Stimulated activated naive CD8-positive, alpha-beta T cell treated with anti-CD3 and anti-CD28 coated beads, Interleukin-15, amount 100 ng/mL, for 72 hours (primary cell): Measurements from ENCODE around the gene FASLG.
"Not testable (repeated sequence)": the region's sequence is repeated elsewhere in the genome, so short reads cannot be mapped to it uniquely, and the experiment has no call there.

Experiments
- ATAC-seq: fragments of 150-1000 bp; cut with Tn5 transposase; 2 replicates; pipeline ENCODE4 v1.10.0; 2021; ENCODE audit warnings: mild to moderate bottlenecking, moderate library complexity
- DNase-seq, 2 donors: peaks; one replicate each; pipeline ENCODE4 v3.0.0; 2021 to 2022
- H3K27ac Mint-ChIP-seq, 2 donors: one replicate each; pipeline ENCODE4 v1.8.0; 2022; ENCODE audit warnings: mild to moderate bottlenecking in 2 of 2, mixed read lengths in 2 of 2, moderate library complexity in 2 of 2
- H3K27me3 Mint-ChIP-seq: one replicate; pipeline ENCODE4 v1.8.0; 2022; ENCODE audit warnings: mixed read lengths
- H3K4me1 Mint-ChIP-seq: one replicate; pipeline ENCODE4 v1.8.0; 2022; ENCODE audit warnings: mild to moderate bottlenecking, mixed read lengths
- H3K4me3 Mint-ChIP-seq, 2 donors: one replicate each; pipeline ENCODE4 v1.8.0; 2022; ENCODE audit warnings: mild to moderate bottlenecking in 2 of 2, mixed read lengths in 2 of 2, moderate library complexity in 1 of 2
- H3K9me3 Mint-ChIP-seq, 2 donors: one replicate each; pipeline ENCODE4 v1.8.0; 2022; ENCODE audit warnings: mixed read lengths in 2 of 2

Gene FASLG, protein sequence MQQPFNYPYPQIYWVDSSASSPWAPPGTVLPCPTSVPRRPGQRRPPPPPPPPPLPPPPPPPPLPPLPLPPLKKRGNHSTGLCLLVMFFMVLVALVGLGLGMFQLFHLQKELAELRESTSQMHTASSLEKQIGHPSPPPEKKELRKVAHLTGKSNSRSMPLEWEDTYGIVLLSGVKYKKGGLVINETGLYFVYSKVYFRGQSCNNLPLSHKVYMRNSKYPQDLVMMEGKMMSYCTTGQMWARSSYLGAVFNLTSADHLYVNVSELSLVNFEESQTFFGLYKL

DNA sequence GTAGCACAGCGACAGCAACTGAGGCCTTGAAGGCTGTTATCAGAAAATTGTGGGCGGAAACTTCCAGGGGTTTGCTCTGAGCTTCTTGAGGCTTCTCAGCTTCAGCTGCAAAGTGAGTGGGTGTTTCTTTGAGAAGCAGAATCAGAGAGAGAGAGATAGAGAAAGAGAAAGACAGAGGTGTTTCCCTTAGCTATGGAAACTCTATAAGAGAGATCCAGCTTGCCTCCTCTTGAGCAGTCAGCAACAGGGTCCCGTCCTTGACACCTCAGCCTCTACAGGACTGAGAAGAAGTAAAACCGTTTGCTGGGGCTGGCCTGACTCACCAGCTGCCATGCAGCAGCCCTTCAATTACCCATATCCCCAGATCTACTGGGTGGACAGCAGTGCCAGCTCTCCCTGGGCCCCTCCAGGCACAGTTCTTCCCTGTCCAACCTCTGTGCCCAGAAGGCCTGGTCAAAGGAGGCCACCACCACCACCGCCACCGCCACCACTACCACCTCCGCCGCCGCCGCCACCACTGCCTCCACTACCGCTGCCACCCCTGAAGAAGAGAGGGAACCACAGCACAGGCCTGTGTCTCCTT lies at the start of gene FASLG:
FASLG (plus strand) TSS at position 233 of the 583 bp plus-strand sequence; CDS start at position 332, 99 bp downstream.
- H3K27me3 Mint-ChIP-seq, result peaks cover 40% of the 10 kb centered on the region
- peak; percentile 68 for ATAC-seq
- DNase-seq, result peak; percentile 48 to 68

GRCh38 chr1:172609528-172609927 lies 49.4 kb upstream of the FASLG start:
- no peak overlapping the region for H3K27ac Mint-ChIP-seq
- no peak overlapping the region for H3K4me3 Mint-ChIP-seq
- H3K9me3 Mint-ChIP-seq, result no peaks in the 10 kb centered on the region
- ATAC-seq (peak; percentile 69), DNase-seq (no peak)
- no peaks in the 10 kb centered on the region for H3K4me1 Mint-ChIP-seq
- H3K27me3 Mint-ChIP-seq, result no peaks in the 10 kb centered on the region

More for the DNA sequence above, at the start of gene FASLG:
- peak within 1 kb of the TSS; percentile 76 for H3K4me3 Mint-ChIP-seq
- H3K4me1 Mint-ChIP-seq, result peaks cover 82% of the 10 kb centered on the region
- peak within 1 kb of the TSS; percentile 82 to 97 for H3K27ac Mint-ChIP-seq
- no peaks in the 10 kb centered on the region for H3K9me3 Mint-ChIP-seq

- Mint-ChIP-seq H3K4me3 (no peak overlapping the region), H3K27ac (no peak overlapping the region), H3K27me3 (peaks cover 20% of the 10 kb centered on the region), H3K4me1 (no peaks in the 10 kb centered on the region), H3K9me3 (peaks cover 14 to 23% of the 10 kb centered on the region in 2 donors)
- ATAC-seq (no peak), DNase-seq (no peak)
These were observed 46.4 kb upstream of the FASLG start for GRCh38 chr1:172612478-172612877.

DNA sequence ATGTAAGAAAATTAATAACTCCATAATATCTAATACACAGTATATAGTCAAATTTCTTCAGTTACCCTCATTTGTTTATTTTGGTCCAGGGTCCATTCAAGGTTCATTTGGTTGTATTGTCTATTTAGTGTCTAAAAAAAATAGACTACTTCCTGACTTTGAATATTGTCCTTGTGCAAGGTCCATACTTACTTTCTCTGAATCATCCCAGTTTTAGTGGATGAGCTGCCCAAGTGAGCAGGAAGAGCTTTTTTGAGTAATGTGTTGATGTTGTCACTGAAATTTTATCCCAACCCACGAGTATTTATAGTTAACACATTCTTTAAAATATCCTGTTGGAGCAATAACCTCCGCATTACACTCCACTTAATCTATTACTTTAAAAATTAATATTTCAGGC lies 45.6 kb upstream of the FASLG start:
- Mint-ChIP-seq H3K27ac (no peak overlapping the region), H3K9me3 (peaks cover 18 to 26% of the 10 kb centered on the region in 2 donors), H3K4me1 (no peaks in the 10 kb centered on the region), H3K27me3 (peaks cover 20% of the 10 kb centered on the region), H3K4me3 (no peak overlapping the region)
- no peak for DNase-seq
- ATAC-seq, result no peak

GRCh38 chr1:172616195-172616594 lies 42.7 kb upstream of the FASLG start:
- Mint-ChIP-seq H3K4me3 (no peak overlapping the region), H3K4me1 (no peaks in the 10 kb centered on the region), H3K27ac (no peak overlapping the region), H3K9me3 (peaks cover 28 to 39% of the 10 kb centered on the region in 2 donors), H3K27me3 (peaks cover 20% of the 10 kb centered on the region)
- no peak for DNase-seq
- ATAC-seq, result no peak

DNA sequence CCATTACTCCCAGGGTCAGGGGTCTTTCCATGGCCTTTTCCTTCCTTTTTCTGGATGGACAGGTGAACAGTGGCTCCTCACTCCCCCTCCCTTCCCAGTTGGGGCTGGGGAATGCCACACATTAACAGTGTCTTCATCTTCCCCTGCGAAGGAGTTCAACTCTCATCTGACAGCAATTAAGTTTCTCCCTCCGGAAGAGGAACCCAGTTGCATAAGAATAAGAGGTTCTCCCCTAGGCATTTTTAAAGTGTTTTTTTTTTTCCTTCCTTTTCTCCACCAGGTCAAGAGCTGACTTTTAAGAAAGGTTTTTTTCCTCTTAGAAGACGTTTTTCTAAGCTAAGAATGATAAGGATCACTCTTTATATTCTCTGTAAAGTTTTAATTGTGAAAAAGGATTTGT lies 42.3 kb upstream of the FASLG start:
- Mint-ChIP-seq H3K4me1 (no peaks in the 10 kb centered on the region), H3K9me3 (peaks cover 32 to 43% of the 10 kb centered on the region in 2 donors), H3K4me3 (no peak overlapping the region), H3K27ac (no peak overlapping the region), H3K27me3 (peaks cover 20% of the 10 kb centered on the region)
- DNase-seq, result no peak
- no peak for ATAC-seq

GRCh38 chr1:172620603-172621002 lies 38.3 kb upstream of the FASLG start:
- not testable (repeated sequence) for ATAC-seq, H3K4me3 Mint-ChIP-seq
- peaks cover 34 to 40% of the 10 kb centered on the region in 2 donors for H3K9me3 Mint-ChIP-seq

DNA sequence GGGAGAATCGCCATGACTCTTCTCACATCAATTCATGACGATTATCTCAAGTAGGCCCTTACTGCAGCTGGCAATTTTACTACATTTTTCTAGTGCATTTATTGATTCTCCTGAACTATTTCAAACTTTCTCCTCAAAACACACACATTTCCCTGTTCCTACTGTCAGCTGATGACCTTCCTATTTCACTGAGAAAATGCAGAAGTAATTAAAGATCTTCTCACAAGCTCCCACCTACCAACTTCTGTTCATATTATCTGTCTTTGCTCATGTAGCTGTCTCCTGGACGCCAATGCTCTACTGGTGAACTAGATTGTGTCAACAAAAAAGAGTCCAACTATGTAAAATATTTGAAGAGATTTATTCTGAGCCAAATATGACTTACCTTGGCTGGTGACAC lies 36.4 kb upstream of the FASLG start:
- peaks cover 21 to 22% of the 10 kb centered on the region in 2 donors for H3K9me3 Mint-ChIP-seq
- no peak for DNase-seq
- peaks cover 19% of the 10 kb centered on the region for H3K27me3 Mint-ChIP-seq
- ATAC-seq, result no peak
- H3K27ac Mint-ChIP-seq, result no peak overlapping the region
- no peak overlapping the region for H3K4me3 Mint-ChIP-seq
- peaks cover 3% of the 10 kb centered on the region for H3K4me1 Mint-ChIP-seq

More at GRCh38 chr1:172620603-172621002, 38.3 kb upstream of the FASLG start:
- H3K27ac Mint-ChIP-seq, H3K4me1 Mint-ChIP-seq, DNase-seq: not testable (repeated sequence)
- H3K27me3 Mint-ChIP-seq, result peaks cover 23% of the 10 kb centered on the region

GRCh38 chr1:172623748-172624147 lies 35.2 kb upstream of the FASLG start:
- no peak for DNase-seq
- Mint-ChIP-seq H3K4me3 (no peak overlapping the region), H3K4me1 (peaks cover 15% of the 10 kb centered on the region), H3K9me3 (peaks cover 18 to 19% of the 10 kb centered on the region in 2 donors), H3K27ac (no peak overlapping the region), H3K27me3 (peaks cover 19% of the 10 kb centered on the region)
- ATAC-seq, result no peak

GRCh38 chr1:172626845-172627244 lies 32.1 kb upstream of the FASLG start:
- Mint-ChIP-seq H3K27ac (no peak overlapping the region), H3K4me1 (peaks cover 37% of the 10 kb centered on the region), H3K4me3 (no peak overlapping the region), H3K27me3 (peaks cover 29% of the 10 kb centered on the region), H3K9me3 (peaks cover 0 to 5% of the 10 kb centered on the region in 2 donors)
- ATAC-seq, result no peak
- DNase-seq, result no peak

- DNase-seq, result no peak
- Mint-ChIP-seq H3K4me1 (peaks cover 37% of the 10 kb centered on the region), H3K9me3 (peaks cover 0 to 5% of the 10 kb centered on the region in 2 donors), H3K27me3 (peaks cover 36% of the 10 kb centered on the region), H3K27ac (no peak overlapping the region), H3K4me3 (no peak overlapping the region)
- peak; percentile 91 for ATAC-seq
These were observed 31.2 kb upstream of the FASLG start for GRCh38 chr1:172627702-172628101.

DNA sequence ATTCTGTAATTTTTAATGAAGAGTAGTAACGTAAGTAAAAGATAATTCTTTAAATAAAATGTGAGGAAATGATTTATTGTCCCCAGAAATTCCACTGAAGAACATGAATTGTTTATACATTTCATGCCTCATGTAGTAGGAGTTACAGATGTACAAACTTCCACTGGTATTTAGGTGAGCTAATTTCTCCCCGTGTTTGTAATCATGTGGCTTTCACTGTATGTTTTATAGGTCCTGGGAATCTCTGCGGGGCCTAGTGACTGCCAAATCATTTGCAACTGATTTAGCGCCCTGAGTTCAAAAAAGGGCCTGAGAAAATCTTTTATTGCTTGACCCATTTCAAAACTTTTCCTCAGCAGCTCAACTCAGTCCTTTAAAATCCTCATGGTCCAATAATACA lies 30.5 kb upstream of the FASLG start:
- no peak overlapping the region for H3K27ac Mint-ChIP-seq
- no peak for DNase-seq
- H3K9me3 Mint-ChIP-seq, result peaks cover 0 to 5% of the 10 kb centered on the region in 2 donors
- H3K4me3 Mint-ChIP-seq, result peak overlapping the region in 1 of 2 donors; percentile 7
- H3K4me1 Mint-ChIP-seq, result peaks cover 43% of the 10 kb centered on the region
- no peak for ATAC-seq
- H3K27me3 Mint-ChIP-seq, result peaks cover 35% of the 10 kb centered on the region

DNA sequence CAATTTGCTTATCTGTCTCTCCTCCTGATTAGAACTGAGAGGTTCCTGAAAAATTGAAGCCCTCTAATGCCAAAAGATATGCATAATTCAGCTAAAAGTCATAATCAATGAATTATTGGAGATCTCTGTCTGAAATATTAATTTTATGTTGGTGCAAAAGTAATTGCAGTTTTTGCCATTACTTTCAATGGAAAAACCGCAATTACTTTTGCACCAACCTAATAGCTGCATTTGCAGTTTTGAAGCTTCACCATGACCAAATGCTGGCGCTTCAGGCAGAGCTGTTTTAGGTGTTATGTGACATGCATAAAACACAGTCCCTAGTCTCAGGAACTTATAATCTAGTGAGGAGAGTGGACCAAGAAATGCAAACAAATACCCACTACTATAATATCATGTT lies 29.7 kb upstream of the FASLG start:
- H3K9me3 Mint-ChIP-seq, result no peaks in the 10 kb centered on the region
- no peak for ATAC-seq
- H3K4me3 Mint-ChIP-seq, result no peak overlapping the region
- peaks cover 28% of the 10 kb centered on the region for H3K27me3 Mint-ChIP-seq
- H3K27ac Mint-ChIP-seq, result peak overlapping the region in 1 of 2 donors; percentile 30
- H3K4me1 Mint-ChIP-seq, result peaks cover 43% of the 10 kb centered on the region
- no peak for DNase-seq

- Mint-ChIP-seq H3K4me1 (peaks cover 43% of the 10 kb centered on the region), H3K4me3 (no peak overlapping the region), H3K27ac (no peak overlapping the region), H3K9me3 (no peaks in the 10 kb centered on the region), H3K27me3 (peaks cover 28% of the 10 kb centered on the region)
- DNase-seq, result no peak
- ATAC-seq, result peak; percentile 63
These were observed 29.3 kb upstream of the FASLG start for GRCh38 chr1:172629638-172630037.

GRCh38 chr1:172630056-172630818 lies 28.7 kb upstream of the FASLG start:
- peaks cover 43% of the 10 kb centered on the region for H3K4me1 Mint-ChIP-seq
- no peak for DNase-seq
- no peak for ATAC-seq
- peaks cover 28% of the 10 kb centered on the region for H3K27me3 Mint-ChIP-seq
- no peaks in the 10 kb centered on the region for H3K9me3 Mint-ChIP-seq
- no peak overlapping the region for H3K4me3 Mint-ChIP-seq
- no peak overlapping the region for H3K27ac Mint-ChIP-seq

GRCh38 chr1:172630868-172631267 lies 28.0 kb upstream of the FASLG start:
- Mint-ChIP-seq H3K4me1 (peaks cover 43% of the 10 kb centered on the region), H3K27me3 (peaks cover 24% of the 10 kb centered on the region), H3K9me3 (no peaks in the 10 kb centered on the region), H3K4me3 (no peak overlapping the region), H3K27ac (no peak overlapping the region)
- DNase-seq (no peak), ATAC-seq (no peak)
